Measurements from ENCODE around the gene TRUB2.

The TRUB2 gene

GRCh38 chr9:128260340-128260739, 61.9 kb downstream of the TRUB2 start:
- no peak for TF ChIP-seq CTCF (IDR thresholded peaks at IDR 0.05; ENCODE audit: extremely low read depth, missing control alignments)
- DNase-seq (ENCODE audit: low spot score) = no peak

GRCh38 chr9:128259156-128259555, 63.1 kb downstream of the TRUB2 start:
- TF ChIP-seq CTCF (IDR thresholded peaks at IDR 0.05; ENCODE audit: extremely low read depth, missing control alignments) = no peak
- DNase-seq (ENCODE audit: low spot score) = no peak

- TF ChIP-seq CTCF (IDR thresholded peaks at IDR 0.05; ENCODE audit: extremely low read depth, missing control alignments) = no peak
- no peak for DNase-seq (ENCODE audit: low spot score)
Measured at GRCh38 chr9:128258326-128258725, 63.9 kb downstream of the TRUB2 start.

GRCh38 chr9:128257907-128258306, 64.3 kb downstream of the TRUB2 start:
- TF ChIP-seq CTCF (IDR thresholded peaks at IDR 0.05; ENCODE audit: extremely low read depth, missing control alignments) = no peak
- DNase-seq (ENCODE audit: low spot score) = no peak

- no peak for DNase-seq (ENCODE audit: low spot score)
- no peak for TF ChIP-seq CTCF (IDR thresholded peaks at IDR 0.05; ENCODE audit: extremely low read depth, missing control alignments)
Measured at GRCh38 chr9:128257086-128257825, 65.0 kb downstream of the TRUB2 start.

Data from GM20000 (cell line).